HG03280 (cell line): ENCODE data around the gene SDHD.
"Not testable (repeated sequence)": the region's sequence is repeated elsewhere in the genome, so short reads cannot be mapped to it uniquely, and the experiment has no call there.

ENCODE experiments used
- ATAC-seq: cut with Tn5 transposase; IDR thresholded peaks from one replicate; pipeline ENCODE4 v1.9.1; 2021; ENCODE audit warnings: mild to moderate bottlenecking, moderate library complexity; ENCODE audit not compliant: unreplicated experiment

Gene SDHD

GRCh38 chr11:112086422-112087191, at the start of gene SDHD, which contains the start of gene TIMM8B:
Gene SDHD (plus strand): TSS chr11:112086873. CDS start chr11:112086908, 35 bp downstream.
Gene TIMM8B (minus strand): TSS chr11:112086756. CDS start chr11:112086723, 33 bp downstream.
- ATAC-seq, result peak; percentile 91

GRCh38 chr11:112037527-112037926, 49.1 kb upstream of the SDHD start:
- ATAC-seq, result no peak

GRCh38 chr11:112042161-112042960, 44.3 kb upstream of the SDHD start:
- no peak for ATAC-seq

- ATAC-seq, result no peak
Measured at GRCh38 chr11:112042961-112043304, 43.7 kb upstream of the SDHD start.

- ATAC-seq, result no peak
Measured at GRCh38 chr11:112044961-112045360, 41.7 kb upstream of the SDHD start.

- not testable (repeated sequence) for ATAC-seq
Measured at GRCh38 chr11:112046647-112047046, 40.0 kb upstream of the SDHD start.

GRCh38 chr11:112048256-112048655, 38.4 kb upstream of the SDHD start:
- ATAC-seq, result not testable (repeated sequence)

GRCh38 chr11:112049777-112050176, 36.9 kb upstream of the SDHD start:
- ATAC-seq, result no peak

- ATAC-seq, result peak; percentile 90
Measured at GRCh38 chr11:112050721-112051120, 36.0 kb upstream of the SDHD start.

- ATAC-seq, result no peak
Measured at GRCh38 chr11:112051768-112052167, 34.9 kb upstream of the SDHD start.

- ATAC-seq, result no peak
Measured at GRCh38 chr11:112057170-112057569, 29.5 kb upstream of the SDHD start.

GRCh38 chr11:112058103-112058502, 28.6 kb upstream of the SDHD start:
- ATAC-seq, result no peak

GRCh38 chr11:112062923-112063322, 23.8 kb upstream of the SDHD start:
- ATAC-seq, result no peak

- peak; percentile 92 for ATAC-seq
Measured at GRCh38 chr11:112073941-112074811, 12.5 kb upstream of the SDHD start, which contains the start of the genes NKAPD1 and PIH1D2. Gene NKAPD1 (plus strand): TSS chr11:112074299. CDS start chr11:112075575, 1,276 bp downstream. Gene PIH1D2 (minus strand): TSS chr11:112074017. CDS start chr11:112073174, 843 bp downstream.

- ATAC-seq, result no peak
Measured at GRCh38 chr11:112082729-112083128, 3.9 kb upstream of the SDHD start.

GRCh38 chr11:112085822-112086421, 751 bp upstream of the SDHD start:
- ATAC-seq, result peak; percentile 36

- ATAC-seq, result no peak
Measured at GRCh38 chr11:112087212-112087611, 539 bp downstream of the SDHD start.

GRCh38 chr11:112095302-112095701, 8.6 kb downstream of the SDHD start:
- ATAC-seq, result not testable (repeated sequence)

GRCh38 chr11:112096194-112096593, 9.5 kb downstream of the SDHD start:
- ATAC-seq, result no peak
